H1 (cell line): ENCODE data around the gene YIPF6. TPM values are rescaled to one million over a fixed set of nuclear protein-coding genes. Genes with fewer than 3 reads are reported as not detected.

Experiments used
- CTCF ChIA-PET: fragments of 300-600 bp; sonication (Branson Sonifier 250); formaldehyde crosslinking; loops from one replicate; lab custom pipeline; 2021; ENCODE audit not compliant: partially characterized antibody; lab: Charles Lee
- POLR2A ChIA-PET: fragments of 300-600 bp; sonication (Branson Sonifier 250); formaldehyde crosslinking; loops from one replicate; lab custom pipeline; 2021; ENCODE audit warnings: inconsistent platforms; ENCODE audit not compliant: partially characterized antibody; lab: Charles Lee
- DNase-seq, 2 experiments: peaks; one replicate each; pipeline versions ENCODE4 v3.0.0 to v3.0.0-alpha.2; 2010 to 2022; ENCODE audit warnings: low spot score in 2 of 2, low read depth in 1 of 2, mixed read lengths in 1 of 2
- FAIRE-seq: peaks from 2 replicates; lab custom pipeline; 2011; peaks lifted over from hg19 to GRCh38; lab: Jason Lieb, UNC
- H2AFZ ChIP-seq: 2 replicates; pipeline ENCODE4 v1.8.1; 2012; ENCODE audit warnings: low read length, inconsistent platforms
- H2AK5ac ChIP-seq: 2 replicates; pipeline ENCODE4 v1.6.1; 2013; ENCODE audit warnings: low read depth, low read length
- H2BK120ac ChIP-seq: replicated peaks from 2 replicates; pipeline ENCODE3; 2013; ENCODE audit warnings: low read depth, low read length, inconsistent platforms
- H2BK12ac ChIP-seq: 2 replicates; pipeline ENCODE4 v1.6.1; 2013; ENCODE audit warnings: low read depth, low read length
- H2BK15ac ChIP-seq: 2 replicates; pipeline ENCODE4 v1.6.1; 2013; ENCODE audit warnings: low read length
- H2BK20ac ChIP-seq: 2 replicates; pipeline ENCODE4 v1.6.1; 2013; ENCODE audit warnings: low read length
- H2BK5ac ChIP-seq: 2 replicates; pipeline ENCODE4 v1.6.1; 2013; ENCODE audit warnings: low read depth, low read length
- H3K14ac ChIP-seq: 2 replicates; pipeline ENCODE4 v1.6.1; 2013; ENCODE audit warnings: inconsistent platforms; ENCODE audit not compliant: insufficient read length
- H3K18ac ChIP-seq: 2 replicates; pipeline ENCODE4 v1.6.1; 2013; ENCODE audit warnings: low read length; ENCODE audit errors: extremely low read depth
- H3K23ac ChIP-seq: 2 replicates; pipeline ENCODE4 v1.6.1; 2013; ENCODE audit warnings: inconsistent platforms; ENCODE audit not compliant: insufficient read length
- H3K23me2 ChIP-seq: 2 replicates; pipeline ENCODE4 v1.6.1; 2013; ENCODE audit warnings: low read depth, low read length
- H3K27ac ChIP-seq: 2 replicates; pipeline ENCODE4 v1.6.1; 2011; ENCODE audit warnings: low read depth, low read length, inconsistent platforms
- H3K27me3 ChIP-seq, 4 experiments: replicated peaks in 1 of 4; 1 replicate in 1 of 4; 2 replicates in 3 of 4; pipeline versions ENCODE4 v1.6.1 to v1.8.1; 2011 to 2013; ENCODE audit warnings: low read length in 3 of 4, mild to moderate bottlenecking in 3 of 4, inconsistent platforms in 2 of 4, mixed read lengths in 2 of 4, moderate library complexity in 1 of 4; ENCODE audit not compliant: control insufficient read depth in 3 of 4, insufficient read depth in 3 of 4; ENCODE audit errors: extremely low read depth in 1 of 4
- H3K36me3 ChIP-seq, 4 experiments: 2 replicates each; pipeline versions ENCODE4 v1.6.1 to v1.8.1; 2011 to 2013; ENCODE audit warnings: mild to moderate bottlenecking in 4 of 4, low read length in 3 of 4, moderate library complexity in 2 of 4, control low read depth in 1 of 4, inconsistent platforms in 1 of 4; ENCODE audit not compliant: insufficient read depth in 4 of 4, control insufficient read depth in 2 of 4
- H3K4ac ChIP-seq: replicated peaks from 2 replicates; pipeline ENCODE3; 2013; ENCODE audit warnings: low read length, low read depth, mixed read lengths, inconsistent platforms; ENCODE audit not compliant: insufficient read length
- H3K4me1 ChIP-seq, 4 experiments: replicated peaks in 1 of 4; 1 replicate in 1 of 4; 2 replicates in 3 of 4; pipeline versions ENCODE4 v1.6.1 to v1.8.1; 2011 to 2013; ENCODE audit warnings: low read length in 3 of 4, inconsistent platforms in 2 of 4, mixed read lengths in 1 of 4; ENCODE audit not compliant: insufficient read depth in 4 of 4, control insufficient read depth in 3 of 4
- H3K4me2 ChIP-seq, 2 experiments: 2 replicates each; pipeline versions ENCODE4 v1.6.1 to v1.8.1; 2011 to 2013; ENCODE audit warnings: low read depth in 2 of 2, low read length in 2 of 2, control low read depth in 1 of 2, inconsistent platforms in 1 of 2, mild to moderate bottlenecking in 1 of 2; ENCODE audit not compliant: insufficient read depth in 1 of 2
- H3K4me3 ChIP-seq, 4 experiments: fragments of 200-600, 300-600 bp in 1 of 4; sonication (generic), shearing (Covaris generic), sonication (Bioruptor Twin) in 1 of 4; 2 replicates each; pipeline versions ENCODE4 v1.5.1 to v1.8.1; 2011 to 2016; ENCODE audit warnings: low read length in 4 of 4, low read depth in 3 of 4, control low read depth in 2 of 4, inconsistent platforms in 2 of 4, mild to moderate bottlenecking in 2 of 4, mixed read lengths in 1 of 4, moderate library complexity in 1 of 4; ENCODE audit not compliant: insufficient read depth in 2 of 4; ENCODE audit errors: extremely low read depth in 1 of 4
- H3K56ac ChIP-seq: replicated peaks from 2 replicates; pipeline ENCODE3; 2013; ENCODE audit warnings: low read depth, mild to moderate bottlenecking, mixed read lengths, low read length, inconsistent platforms; ENCODE audit not compliant: insufficient read length
- H3K79me1 ChIP-seq: 2 replicates; pipeline ENCODE4 v1.6.1; 2013; ENCODE audit warnings: low read depth, low read length, control low read depth
- H3K79me2 ChIP-seq, 2 experiments: 2 replicates each; pipeline versions ENCODE4 v1.6.1 to v1.8.1; 2012 to 2013; ENCODE audit warnings: low read length in 2 of 2, mild to moderate bottlenecking in 2 of 2, inconsistent platforms in 1 of 2; ENCODE audit not compliant: insufficient read depth in 2 of 2, control insufficient read depth in 1 of 2
- H3K9ac ChIP-seq, 4 experiments: replicated peaks in 1 of 4; 1 replicate in 1 of 4; 2 replicates in 3 of 4; pipeline versions ENCODE4 v1.6.1 to v1.8.1; 2011 to 2013; ENCODE audit warnings: low read depth in 3 of 4, low read length in 3 of 4, control low read depth in 2 of 4, mild to moderate bottlenecking in 2 of 4, moderate library complexity in 2 of 4, inconsistent platforms in 1 of 4; ENCODE audit errors: extremely low read depth in 1 of 4
- H3K9me3 ChIP-seq, 2 experiments: 2 replicates each; pipeline versions ENCODE4 v1.6.1 to v1.8.1; 2012 to 2013; ENCODE audit warnings: mild to moderate bottlenecking in 2 of 2, moderate library complexity in 2 of 2, control low read depth in 1 of 2, inconsistent platforms in 1 of 2, low read depth in 1 of 2, low read length in 1 of 2, mixed read lengths in 1 of 2; ENCODE audit not compliant: insufficient read depth in 2 of 2
- H4K20me1 ChIP-seq, 2 experiments: replicated peaks in 1 of 2; 2 replicates each; pipeline versions ENCODE3 to v1.8.1; 2011 to 2013; ENCODE audit warnings: inconsistent platforms in 2 of 2, low read length in 2 of 2, mild to moderate bottlenecking in 1 of 2; ENCODE audit not compliant: insufficient read depth in 2 of 2, control insufficient read depth in 1 of 2
- H4K5ac ChIP-seq: 2 replicates; pipeline ENCODE4 v1.6.1; 2013; ENCODE audit warnings: low read length, low read depth, mixed read lengths, inconsistent platforms; ENCODE audit not compliant: insufficient read length
- H4K8ac ChIP-seq: 2 replicates; pipeline ENCODE4 v1.8.0; 2013; ENCODE audit warnings: mild to moderate bottlenecking, moderate library complexity, low read length, inconsistent platforms; ENCODE audit not compliant: insufficient read depth; ENCODE audit errors: extremely low read depth
- H4K91ac ChIP-seq: replicated peaks from 2 replicates; pipeline ENCODE3; 2013; ENCODE audit warnings: low read length, mixed read lengths, inconsistent platforms; ENCODE audit not compliant: insufficient read length
- CTCF ChIP-seq, 3 experiments: IDR thresholded peaks; 1 replicate in 2 of 3; 2 replicates in 1 of 3; pipeline versions ENCODE4 v1.5.1 to v1.6.1; 2011; ENCODE audit warnings: low read length in 3 of 3, mild to moderate bottlenecking in 3 of 3, inconsistent platforms in 2 of 3, low read depth in 1 of 3, moderate library complexity in 1 of 3; ENCODE audit not compliant: insufficient read depth in 1 of 3; ENCODE audit errors: control extremely low read depth in 1 of 3
- EGR1 ChIP-seq: IDR thresholded peaks from 2 replicates; pipeline ENCODE4 v1.6.1; 2011; ENCODE audit warnings: low read depth, low read length, borderline replicate concordance
- FOSL1 ChIP-seq: IDR thresholded peaks from 2 replicates; pipeline ENCODE4 v1.6.1; 2011; ENCODE audit warnings: mild to moderate bottlenecking, low read depth, low read length, moderate library complexity; ENCODE audit not compliant: insufficient read depth
- GTF2F1 ChIP-seq: IDR thresholded peaks from 2 replicates; pipeline ENCODE4 v1.6.1; 2012; ENCODE audit warnings: low read depth, low read length, improper control_type of control experiment, borderline replicate concordance
- KDM5A ChIP-seq: fragments of 200-600 bp; IDR thresholded peaks from 2 replicates; pipeline ENCODE4 v1.7.1; 2012; ENCODE audit warnings: mild to moderate bottlenecking, low read length, inconsistent platforms, mixed read lengths
- MAFK ChIP-seq: IDR thresholded peaks from 2 replicates; pipeline ENCODE4 v1.6.1; 2012; ENCODE audit warnings: low read depth, mild to moderate bottlenecking, improper control_type of control experiment, low read length
- WGBS, 2 experiments: shearing (Covaris generic) in 1 of 2; methylation state at CpG; one replicate each; pipeline versions ENCODE4 v1.1.6 to v1.1.7; 2013 to 2015; ENCODE audit warnings: low lambda C conversion rate in 2 of 2, mixed read lengths in 2 of 2, inconsistent platforms in 1 of 2, low coverage in 1 of 2, missing lambda C conversion rate in 1 of 2; ENCODE audit not compliant: insufficient replicate concordance in 2 of 2, insufficient coverage in 1 of 2, insufficient read length in 1 of 2; ENCODE audit errors: extremely low coverage in 1 of 2, missing lambda C conversion rate in 1 of 2; 5-methylcytosine and 5-hydroxymethylcytosine counted together
- polyA plus RNA-seq, 7 experiments: library from polyadenylated mRNA; depleted of rRNA in 3 of 7; stranded (reverse) in 5 of 7; unstranded in 2 of 7; fragments of >200 nt in 5 of 7; fragments of 200-250 nt in 2 of 7; gene quantifications; 1 replicate in 5 of 7; 2 replicates in 1 of 7; 4 replicates in 1 of 7; pipeline versions ENCODE4 v1.2.1 to v1.2.3, GENCODE V29; 2011 to 2013; ENCODE audit warnings: missing spikeins in 2 of 7, mixed read lengths in 2 of 7
- total RNA-seq: library from RNA; stranded (reverse); fragmentation: NEBNext Ultra II Directional; extraction: Animal tissue kit (Norgen Biotek cat#: 25700); gene quantifications from 2 replicates; pipeline ENCODE4 v1.2.1, GENCODE V29; 2021
- TF ChIP-seq, protein P1 (sequence below): IDR thresholded peaks from 2 replicates; pipeline ENCODE4 v1.6.1; 2012; ENCODE audit warnings: inconsistent platforms

The YIPF6 gene
- total and polyA plus RNA-seq, 2 of the 8 experiments (the other 6 are each of a cell fraction or from before 2014, with no cell fraction given), result 16.9 to 34.1 TPM

DNA sequence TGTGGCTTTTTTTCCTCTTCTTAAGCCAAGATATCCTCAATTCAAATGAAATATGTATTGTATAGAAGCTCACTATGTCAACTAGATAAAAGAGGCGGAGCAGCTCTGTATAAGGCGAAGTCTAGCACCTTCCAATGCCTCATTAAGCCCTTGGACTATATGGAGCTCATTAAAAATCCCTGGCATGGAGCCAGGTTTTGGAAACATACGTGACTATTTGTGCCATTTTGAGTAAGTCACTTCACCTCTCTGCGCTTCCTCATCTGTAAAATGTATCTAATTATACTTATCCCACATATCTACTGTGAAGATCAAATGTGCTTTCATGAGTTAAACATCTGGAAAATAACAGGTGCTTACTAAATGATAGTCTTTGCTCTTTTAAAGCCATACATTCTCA lies 57.2 kb downstream of the YIPF6 start:
- no peak overlapping the region for H2AK5ac ChIP-seq
- no peak overlapping the region for H4K91ac ChIP-seq
- no peak overlapping the region for H4K5ac ChIP-seq
- no peak overlapping the region for H2BK12ac ChIP-seq
- no peak overlapping the region for H3K9ac ChIP-seq
- no peak overlapping the region for H2BK20ac ChIP-seq
- TF ChIP-seq, protein P1, sequence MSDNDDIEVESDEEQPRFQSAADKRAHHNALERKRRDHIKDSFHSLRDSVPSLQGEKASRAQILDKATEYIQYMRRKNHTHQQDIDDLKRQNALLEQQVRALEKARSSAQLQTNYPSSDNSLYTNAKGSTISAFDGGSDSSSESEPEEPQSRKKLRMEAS, result no peak
- TF ChIP-seq EGR1 (no peak), KDM5A (no peak), FOSL1 (no peak), GTF2F1 (no peak), CTCF (IDR thresholded peaks at IDR 0.05; ENCODE audit: control extremely low read depth in 1 of 3, insufficient read depth in 1 of 3, low read depth in 1 of 3, low read length in 3 of 3) (no peak), MAFK (no peak)
- no peaks in the 10 kb centered on the region for H3K27me3 ChIP-seq
- 100% methylated on average over 4 of the region's 4 CpGs; no CpG with 5 or more reads in 1 of the 2 experiments for WGBS, 2 experiments
- H2BK15ac ChIP-seq, result no peak overlapping the region
- no peaks in the 10 kb centered on the region for H3K79me1 ChIP-seq
- H3K4me1 ChIP-seq, result no peaks in the 10 kb centered on the region
- H3K23ac ChIP-seq, result no peak overlapping the region
- no peak overlapping the region for H3K18ac ChIP-seq
- H3K4me2 ChIP-seq, result no peak overlapping the region
- DNase-seq, result no peak
- no peak overlapping the region for H3K4me3 ChIP-seq
- H4K8ac ChIP-seq, result no peak overlapping the region
- no peak overlapping the region for H3K4ac ChIP-seq
- H2AFZ ChIP-seq, result no peak overlapping the region
- no peaks in the 10 kb centered on the region for H4K20me1 ChIP-seq
- H3K9me3 ChIP-seq, result no peaks in the 10 kb centered on the region
- no peak overlapping the region for H3K56ac ChIP-seq
- no peak overlapping the region for H2BK5ac ChIP-seq
- H2BK120ac ChIP-seq, result no peak overlapping the region
- H3K79me2 ChIP-seq, result no peaks in the 10 kb centered on the region
- no peak overlapping the region for H3K14ac ChIP-seq
- FAIRE-seq, result no peak
- ChIA-PET CTCF (interaction anchor here (0.8 to 0.9 kb wide), 2 partner anchors 102 to 163 kb away, joined by 3 to 4 read pairs; no protein-coding TSS in a partner anchor), POLR2A (interaction anchor here (1.5 kb wide), 1 partner anchor 12 kb away, joined by 5 read pairs; no protein-coding TSS in a partner anchor)
- no peaks in the 10 kb centered on the region for H3K23me2 ChIP-seq
- no peaks in the 10 kb centered on the region for H3K36me3 ChIP-seq
- no peak overlapping the region for H3K27ac ChIP-seq
